ENCODE results near the gene SLC38A2.

The SLC38A2 gene

GRCh38 chr12:46391630-46392029, 19.1 kb upstream of the SLC38A2 start:
- DNase-seq, result no peak

GRCh38 chr12:46390881-46391280, 18.3 kb upstream of the SLC38A2 start:
- peak in 1 of 5 experiments; percentile 32 for DNase-seq

- DNase-seq, result no peak
Measured at GRCh38 chr12:46390304-46390703, 17.7 kb upstream of the SLC38A2 start.

- no peak for DNase-seq
Measured at GRCh38 chr12:46389031-46389616, 16.6 kb upstream of the SLC38A2 start.

- no peak for DNase-seq
Measured at GRCh38 chr12:46388427-46389021, 16.0 kb upstream of the SLC38A2 start.

- peak in 1 of 5 experiments; percentile 88 for DNase-seq
Measured at GRCh38 chr12:46387670-46388069, 15.1 kb upstream of the SLC38A2 start.

GRCh38 chr12:46386877-46387629, 14.5 kb upstream of the SLC38A2 start:
- DNase-seq, result no peak

- no peak for DNase-seq
Measured at GRCh38 chr12:46386360-46386867, 13.8 kb upstream of the SLC38A2 start.

- DNase-seq, result no peak
Measured at GRCh38 chr12:46385438-46385837, 12.9 kb upstream of the SLC38A2 start.

GRCh38 chr12:46384451-46385309, 12.1 kb upstream of the SLC38A2 start:
- DNase-seq, result no peak

GRCh38 chr12:46383654-46384450, 11.3 kb upstream of the SLC38A2 start:
- peak; percentile 44 to 91 (median 73) for DNase-seq

- DNase-seq, result peak; percentile 81 to 98 (median 88)
Measured at GRCh38 chr12:46382964-46383653, 10.5 kb upstream of the SLC38A2 start.

- DNase-seq, result peak in 1 of 5 experiments; percentile 31
Measured at GRCh38 chr12:46382408-46382963, 9.9 kb upstream of the SLC38A2 start.

GRCh38 chr12:46380881-46381280, 8.3 kb upstream of the SLC38A2 start:
- DNase-seq, result no peak

- no peak for DNase-seq
Measured at GRCh38 chr12:46380022-46380796, 7.6 kb upstream of the SLC38A2 start.

GRCh38 chr12:46379352-46379751, 6.8 kb upstream of the SLC38A2 start:
- DNase-seq, result no peak

GRCh38 chr12:46378530-46378929, 6.0 kb upstream of the SLC38A2 start:
- DNase-seq, result no peak

- peak in 1 of 5 experiments; percentile 59 for DNase-seq
Measured at GRCh38 chr12:46377678-46378077, 5.1 kb upstream of the SLC38A2 start.

- no peak for DNase-seq
Measured at GRCh38 chr12:46376579-46376978, 4.0 kb upstream of the SLC38A2 start.

- no peak for DNase-seq
Measured at GRCh38 chr12:46374711-46375110, 2.1 kb upstream of the SLC38A2 start.
